HepG2 (cell line): ENCODE data around the gene GALNTL6. TPM values are rescaled to one million over a fixed set of nuclear protein-coding genes. Genes with fewer than 3 reads are reported as not detected.

Experiments used
- ATAC-seq: fragments of 200-7000 bp; cut with Tn5 transposase; 3 replicates; pipeline ENCODE4 v1.9.1; 2020; ENCODE audit warnings: mild to moderate bottlenecking, moderate library complexity
- BruUV-seq: library from RNA; stranded (reverse); fragments of 400-500 nt; replicated peaks from 2 replicates; lab custom pipeline; 2021; lab: Mats Ljungman, UMichigan
- CTCF ChIA-PET: fragments of 300-600 bp; formaldehyde crosslinking; extraction: SDS; loops from one replicate; lab custom pipeline; 2021; ENCODE audit warnings: low total read pairs, inconsistent platforms, low intra/inter-chr PET ratio; lab: Yijun Ruan, JAX
- POLR2A ChIA-PET: fragments of 350-600 bp; sonication (Branson Sonifier 250); formaldehyde crosslinking; loops from one replicate; lab custom pipeline; 2020; ENCODE audit warnings: antibody characterized with exemption, inconsistent platforms; lab: Yijun Ruan, JAX
- DNase-seq: peaks from one replicate; pipeline ENCODE4 v3.0.0-alpha.2; 2015; ENCODE audit warnings: low spot score
- FAIRE-seq: peaks from 3 replicates; lab custom pipeline; 2011; peaks lifted over from hg19 to GRCh38; lab: Jason Lieb, UNC
- H2AFZ ChIP-seq: one replicate; pipeline ENCODE4 v1.6.1; 2011; ENCODE audit warnings: low read length, inconsistent platforms
- H3K27ac ChIP-seq: fragments of 300-600 bp; 3 replicates; pipeline ENCODE4 v1.8.0; 2011; ENCODE audit warnings: mixed run types, mild to moderate bottlenecking, mixed read lengths, low read length, inconsistent platforms; ENCODE audit not compliant: insufficient read depth; ENCODE audit errors: extremely low read length
- H3K27me3 ChIP-seq, 2 experiments: fragments of 200-600 bp in 1 of 2; 2 replicates in 1 of 2; 3 replicates in 1 of 2; pipeline versions ENCODE4 v1.6.0 to v1.8.0; 2011; ENCODE audit warnings: low read length in 2 of 2, mild to moderate bottlenecking in 2 of 2, moderate library complexity in 2 of 2, inconsistent platforms in 1 of 2; ENCODE audit not compliant: insufficient read depth in 2 of 2, control insufficient read depth in 1 of 2
- H3K36me3 ChIP-seq, 2 experiments: fragments of 200-600 bp in 1 of 2; replicated peaks in 1 of 2; 2 replicates in 1 of 2; 3 replicates in 1 of 2; pipeline versions ENCODE4 v1.5.1 to v1.8.0; 2011; ENCODE audit warnings: low read length in 2 of 2, inconsistent platforms in 1 of 2; ENCODE audit not compliant: insufficient read depth in 2 of 2, control insufficient read depth in 1 of 2
- H3K4me1 ChIP-seq: 2 replicates; pipeline ENCODE4 v1.5.1; 2012; ENCODE audit warnings: low read length, inconsistent platforms; ENCODE audit not compliant: insufficient read depth
- H3K4me2 ChIP-seq: 2 replicates; pipeline ENCODE4 v1.6.0; 2011; ENCODE audit warnings: low read depth, low read length, inconsistent platforms
- H3K4me3 ChIP-seq, 3 experiments: fragments of 200-600 bp in 1 of 3; sonication (generic), shearing (Covaris generic) in 1 of 3; replicated peaks in 1 of 3; 2 replicates each; pipeline ENCODE4 v1.5.1; 2011 to 2016; ENCODE audit warnings: low read length in 3 of 3, inconsistent platforms in 2 of 3, low read depth in 2 of 3, mild to moderate bottlenecking in 2 of 3, control low read depth in 1 of 3, mixed read lengths in 1 of 3; ENCODE audit not compliant: insufficient read depth in 1 of 3
- H3K79me2 ChIP-seq: one replicate; pipeline ENCODE4 v1.6.1; 2011; ENCODE audit warnings: low read length, inconsistent platforms; ENCODE audit not compliant: insufficient read depth
- H3K9ac ChIP-seq: 2 replicates; pipeline ENCODE4 v1.6.0; 2011; ENCODE audit warnings: mild to moderate bottlenecking, low read depth, low read length, inconsistent platforms; ENCODE audit not compliant: insufficient read depth
- H3K9me3 ChIP-seq: 2 replicates; pipeline ENCODE4 v1.5.1; 2012; ENCODE audit warnings: mild to moderate bottlenecking, low read length
- H4K20me1 ChIP-seq: 2 replicates; pipeline ENCODE4 v1.6.0; 2011; ENCODE audit warnings: inconsistent platforms, mild to moderate bottlenecking, low read length, moderate library complexity; ENCODE audit not compliant: insufficient read depth
- HES4 ChIP-seq: sonication (generic); formaldehyde crosslinking; IDR thresholded peaks from 2 replicates; pipeline ENCODE4 v1.9.0; 2021; ENCODE audit warnings: mild to moderate bottlenecking, missing genetic modification reagents, borderline replicate concordance
- HNRNPLL ChIP-seq: fragments of 200-400 bp; formaldehyde crosslinking; IDR thresholded peaks from 2 replicates; pipeline ENCODE4 v1.6.1; 2017; ENCODE audit warnings: mild to moderate bottlenecking, low read depth, low read length; ENCODE audit not compliant: poor library complexity, severe bottlenecking
- IKZF5 ChIP-seq: IDR thresholded peaks from 2 replicates; pipeline ENCODE4 v1.6.1; 2018; ENCODE audit warnings: missing genetic modification reagents, mild to moderate bottlenecking, missing compliant biosample characterization
- MAFK ChIP-seq, 2 experiments: IDR thresholded peaks in 1 of 2; conservative IDR thresholded peaks in 1 of 2; 2 replicates each; pipeline ENCODE4 v1.6.1; 2011; ENCODE audit warnings: improper control_type of control experiment in 2 of 2, low read length in 2 of 2
- NFE2L2 ChIP-seq: fragments of 150-350 bp; IDR thresholded peaks from 2 replicates; pipeline ENCODE4 v1.6.1; 2014; ENCODE audit warnings: low read length
- NFIC ChIP-seq: IDR thresholded peaks from 2 replicates; pipeline ENCODE4 v1.6.1; 2012; ENCODE audit warnings: mild to moderate bottlenecking, low read length, inconsistent platforms
- THRA ChIP-seq: sonication (generic); formaldehyde crosslinking; IDR thresholded peaks from 2 replicates; pipeline ENCODE4 v1.4.0; 2020; ENCODE audit warnings: missing genetic modification reagents, borderline replicate concordance
- XBP1 ChIP-seq: sonication (generic); formaldehyde crosslinking; IDR thresholded peaks from 2 replicates; pipeline ENCODE4 v1.5.0; 2020; ENCODE audit warnings: missing genetic modification reagents
- ZBTB39 ChIP-seq: sonication (generic); formaldehyde crosslinking; IDR thresholded peaks from 2 replicates; pipeline ENCODE4 v1.5.0; 2020; ENCODE audit warnings: missing genetic modification reagents
- ZNF768 ChIP-seq: sonication (generic); formaldehyde crosslinking; IDR thresholded peaks from 2 replicates; pipeline ENCODE4 v1.4.0; 2020; ENCODE audit warnings: missing genetic modification reagents
- ZSCAN22 ChIP-seq: sonication (generic); formaldehyde crosslinking; IDR thresholded peaks from 2 replicates; pipeline ENCODE4 v1.4.0; 2020; ENCODE audit warnings: mild to moderate bottlenecking, missing genetic modification reagents
- WGBS: methylation state at CpG from one replicate; pipeline ENCODE4 v1.1.6; 2017; ENCODE audit warnings: low lambda C conversion rate; 5-methylcytosine and 5-hydroxymethylcytosine counted together
- in situ Hi-C: cut with HindIII; loops from 2 replicates; pipeline ENCODE4 v1.10.0; 2017; ENCODE audit warnings: low pct_unique_long_range_greater_than_20kb; ENCODE audit not compliant: extremely low pct_ligation_motif_present
- intact Hi-C: fragments of 100-400 bp; cut with micrococcal nuclease; formaldehyde crosslinking; loops from one replicate; pipeline ENCODE4 v1.10.0; 2022; ENCODE audit not compliant: unreplicated experiment
- polyA plus RNA-seq, 8 experiments: library from polyadenylated mRNA; depleted of rRNA in 3 of 8; stranded (reverse) in 7 of 8; unstranded in 1 of 8; fragments of >200 nt; fragmentation: Illumina TruSeq in 4 of 8; extraction: Trizol in 4 of 8; gene quantifications; 2 replicates each; pipeline versions ENCODE4 v1.2.1 to v1.2.3, GENCODE V29; 2011 to 2016; ENCODE audit warnings: low read depth in 4 of 8, missing spikeins in 1 of 8, mixed read lengths in 1 of 8; ENCODE audit not compliant: insufficient read depth in 1 of 8
- total RNA-seq, 5 experiments: library from RNA; depleted of rRNA; stranded (reverse); fragments of >200 nt; fragmentation: Illumina TruSeq; extraction: Trizol; gene quantifications; 2 replicates each; pipeline ENCODE4 v1.2.3, GENCODE V29; 2016; ENCODE audit warnings: low read depth in 1 of 5

The GALNTL6 gene
- total and polyA plus RNA-seq, 2 of the 13 experiments (the other 11 are each of a cell fraction or from before 2014, with no cell fraction given), result not detected

- no peak for TF ChIP-seq HES4 (CRISPR knock-in tag)
- TF ChIP-seq, all 625 proteins: peak for 0
These were observed 83.2 kb downstream of the GALNTL6 start (continued) for GRCh38 chr4:171896426-171896825.

- POLR2A ChIA-PET, result no interaction called here
- no peaks in the 10 kb centered on the region for H3K9me3 ChIP-seq
- no TSS peak for BruUV-seq
- in situ Hi-C loops, result no loop called here
- no peak for DNase-seq
- no peaks in the 10 kb centered on the region for H3K27me3 ChIP-seq
- H3K4me1 ChIP-seq, result no peaks in the 10 kb centered on the region
- no peak overlapping the region for H3K27ac ChIP-seq
- H3K36me3 ChIP-seq, result no peaks in the 10 kb centered on the region
- TF ChIP-seq ZSCAN22 (CRISPR knock-in tag), result no peak
- no peak for TF ChIP-seq IKZF5
- TF ChIP-seq, all 625 proteins: peak for 0
- ATAC-seq (no peak), FAIRE-seq (no peak)
- Histone ChIP-seq H2AFZ (no peak overlapping the region), H4K20me1 (no peaks in the 10 kb centered on the region), H3K9ac (no peak overlapping the region), H3K4me3 (no peak overlapping the region), H3K4me2 (no peak overlapping the region), H3K79me2 (no peaks in the 10 kb centered on the region)
- intact Hi-C loops, result no loop called here
- WGBS, result 0% methylated on average over 2 of the region's 2 CpGs
- CTCF ChIA-PET, result no interaction called here
These were observed 106.1 kb downstream of the GALNTL6 start for GRCh38 chr4:171919314-171919713.

GRCh38 chr4:171920901-171921300 is 107.7 kb downstream of the GALNTL6 start:
- Histone ChIP-seq H3K4me3 (no peak overlapping the region), H3K27ac (no peak overlapping the region), H3K9ac (no peak overlapping the region), H3K4me1 (no peaks in the 10 kb centered on the region), H3K4me2 (no peak overlapping the region), H3K36me3 (no peaks in the 10 kb centered on the region), H3K9me3 (no peaks in the 10 kb centered on the region), H2AFZ (no peak overlapping the region), H4K20me1 (no peaks in the 10 kb centered on the region), H3K27me3 (no peaks in the 10 kb centered on the region), H3K79me2 (no peaks in the 10 kb centered on the region)
- FAIRE-seq (no peak), ATAC-seq (no peak), DNase-seq (no peak)
- intact Hi-C loops (no loop called here), in situ Hi-C loops (no loop called here)
- ChIA-PET CTCF (no interaction called here), POLR2A (no interaction called here)
- 0% methylated on average over 3 of the region's 3 CpGs for WGBS
- BruUV-seq, result no TSS peak
- TF ChIP-seq NFE2L2 (peak; percentile 80), HNRNPLL (no peak), ZNF768 (CRISPR knock-in tag) (no peak), XBP1 (CRISPR knock-in tag) (no peak), NFIC (no peak), ZBTB39 (CRISPR knock-in tag) (no peak), MAFK (conservative IDR thresholded peaks at IDR 0.05 in 1 of 2, IDR thresholded peaks at IDR 0.05 in 1 of 2; ENCODE audit: low read length in 2 of 2) (peak; percentile 64 to 79), THRA (CRISPR knock-in tag) (no peak)
